GM12801 (cell line): ENCODE results near the gene EHD3.

Experiments
- TF ChIP-seq, protein P1 (sequence below): IDR thresholded peaks from one replicate; pipeline ENCODE4 v1.5.1; 2011; ENCODE audit warnings: control low read depth; ENCODE audit not compliant: insufficient read length; ENCODE audit errors: extremely low read depth

Gene EHD3

DNA sequence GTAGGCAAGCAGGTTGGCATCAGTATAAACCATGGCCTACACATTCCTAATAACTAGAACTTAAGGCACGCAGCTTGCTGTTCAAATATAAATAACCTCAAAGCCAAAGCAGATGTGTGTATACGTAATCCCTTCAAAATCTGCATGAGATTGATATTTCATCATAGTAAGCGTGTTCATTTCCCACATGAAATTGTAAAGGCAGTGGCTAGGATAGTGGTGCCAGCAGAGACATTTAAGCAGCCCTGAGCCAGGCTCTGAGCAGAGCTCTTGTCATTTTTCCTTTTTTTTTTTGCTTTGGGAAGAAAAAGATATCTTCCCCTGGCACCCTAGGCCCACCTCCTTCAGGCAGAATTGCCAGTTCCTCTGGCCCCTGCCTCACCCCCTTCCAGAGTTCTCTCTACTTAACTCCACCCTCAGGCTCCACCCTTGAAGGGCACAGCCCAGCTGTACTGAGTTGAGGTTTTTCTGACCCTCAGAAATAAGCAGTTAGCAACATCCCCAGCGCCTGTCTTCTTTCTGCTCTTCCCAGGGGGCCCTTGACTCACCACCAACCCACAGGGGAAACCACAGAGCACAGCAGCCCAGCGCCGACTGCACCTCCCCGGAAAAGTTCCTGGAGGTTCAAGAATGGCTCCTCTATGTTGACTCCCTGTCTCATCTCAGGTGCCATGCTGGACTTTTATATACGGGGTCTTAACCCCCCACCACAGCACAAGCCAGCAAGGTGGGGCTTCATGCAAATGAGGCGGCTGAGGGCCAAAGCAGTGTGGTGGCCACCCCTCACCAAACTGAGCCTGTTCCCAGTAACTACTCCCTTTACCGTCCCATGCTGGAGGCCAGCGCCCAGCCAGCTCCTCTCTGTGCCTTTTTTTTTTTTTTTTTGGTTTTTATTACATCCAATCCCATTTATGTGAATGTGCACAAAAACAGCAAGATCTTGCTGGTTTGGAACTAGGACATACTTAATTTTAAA lies 84.7 kb downstream of the EHD3 start:
- TF ChIP-seq, protein P1, sequence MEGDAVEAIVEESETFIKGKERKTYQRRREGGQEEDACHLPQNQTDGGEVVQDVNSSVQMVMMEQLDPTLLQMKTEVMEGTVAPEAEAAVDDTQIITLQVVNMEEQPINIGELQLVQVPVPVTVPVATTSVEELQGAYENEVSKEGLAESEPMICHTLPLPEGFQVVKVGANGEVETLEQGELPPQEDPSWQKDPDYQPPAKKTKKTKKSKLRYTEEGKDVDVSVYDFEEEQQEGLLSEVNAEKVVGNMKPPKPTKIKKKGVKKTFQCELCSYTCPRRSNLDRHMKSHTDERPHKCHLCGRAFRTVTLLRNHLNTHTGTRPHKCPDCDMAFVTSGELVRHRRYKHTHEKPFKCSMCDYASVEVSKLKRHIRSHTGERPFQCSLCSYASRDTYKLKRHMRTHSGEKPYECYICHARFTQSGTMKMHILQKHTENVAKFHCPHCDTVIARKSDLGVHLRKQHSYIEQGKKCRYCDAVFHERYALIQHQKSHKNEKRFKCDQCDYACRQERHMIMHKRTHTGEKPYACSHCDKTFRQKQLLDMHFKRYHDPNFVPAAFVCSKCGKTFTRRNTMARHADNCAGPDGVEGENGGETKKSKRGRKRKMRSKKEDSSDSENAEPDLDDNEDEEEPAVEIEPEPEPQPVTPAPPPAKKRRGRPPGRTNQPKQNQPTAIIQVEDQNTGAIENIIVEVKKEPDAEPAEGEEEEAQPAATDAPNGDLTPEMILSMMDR = no peak
